Measurements from ENCODE around the gene DMPK. TPM values are rescaled to one million over a fixed set of nuclear protein-coding genes. Genes with fewer than 3 reads are reported as not detected.

DMPK gene
- total and polyA plus RNA-seq, 9 of the 15 experiments (the other 6 are each of a cell fraction or from before 2014, with no cell fraction given): 0.24 to 31.3 (median 7.3) TPM

GRCh38 chr19:45770192-45771101, 11.8 kb downstream of the DMPK start (continued):
- TF ChIP-seq CHD7 (IDR thresholded peaks at IDR 0.05; ENCODE audit: low read depth, low read length): no peak
- TF ChIP-seq ZKSCAN1 (IDR thresholded peaks at IDR 0.05; ENCODE audit: low read depth, low read length): no peak
- peak; percentile 72 for TF ChIP-seq FIP1L1 (IDR thresholded peaks at IDR 0.05; ENCODE audit: low read depth, low read length, poor library complexity, severe bottlenecking)
- TF ChIP-seq GABPB1 (CRISPR knock-in tag; IDR thresholded peaks at IDR 0.05): peak; percentile 80
- TF ChIP-seq MBD2 (IDR thresholded peaks at IDR 0.05; ENCODE audit: borderline replicate concordance, low read depth): no peak; the same call in 1 of the 2 replicates
- peak; percentile 79 for TF ChIP-seq MYNN (IDR thresholded peaks at IDR 0.05)
- no peak for TF ChIP-seq MYNN (CRISPR knock-in tag; IDR thresholded peaks at IDR 0.05)
- peak; percentile 94 for TF ChIP-seq CCNT2 (IDR thresholded peaks at IDR 0.05; ENCODE audit: borderline replicate concordance, extremely low read depth, insufficient read length, low read depth, low read length)
- no peak for TF ChIP-seq KAT2B (IDR thresholded peaks at IDR 0.05; ENCODE audit: low read depth, low read length)
- no peak for TF ChIP-seq ZNF146 (CRISPR knock-in tag; IDR thresholded peaks at IDR 0.05; ENCODE audit: unreplicated experiment)
- TF ChIP-seq ZNF77 (CRISPR knock-in tag; IDR thresholded peaks at IDR 0.05): no peak
- TF ChIP-seq PHB2 (IDR thresholded peaks at IDR 0.05; ENCODE audit: low read depth): no peak
- TF ChIP-seq RBFOX2 (IDR thresholded peaks at IDR 0.05; ENCODE audit: low read depth, low read length): peak; percentile 84
- TF ChIP-seq RB1 (IDR thresholded peaks at IDR 0.05; ENCODE audit: low read depth): peak; percentile 71
- no peak for TF ChIP-seq RFX5 (IDR thresholded peaks at IDR 0.05; ENCODE audit: low read depth, low read length)
- no peak for TF ChIP-seq ZNF695 (CRISPR knock-in tag; IDR thresholded peaks at IDR 0.05)

Data from K562 (cell line).